OCI-LY3 (cell line): Measurements from ENCODE around the gene LRRC37B.
"Not testable (repeated sequence)": the region's sequence is repeated elsewhere in the genome, so short reads cannot be mapped to it uniquely, and the experiment has no call there.

ENCODE experiments used
- H2AFZ ChIP-seq: fragments of 200-600, 300-600 bp; shearing (Covaris generic); 2 replicates; pipeline ENCODE4 v1.6.0; 2014; ENCODE audit warnings: antibody characterized with exemption, low read depth, low read length
- H3K27ac ChIP-seq: fragments of 200-600, 300-600 bp; sonication (generic); 2 replicates; pipeline ENCODE4 v1.5.1; 2014; ENCODE audit warnings: mild to moderate bottlenecking, low read length, moderate library complexity, mixed read lengths
- H3K27me3 ChIP-seq: fragments of 200-600, 300-600 bp; sonication (generic); 2 replicates; pipeline ENCODE4 v1.6.1; 2014; ENCODE audit warnings: low read depth, low read length, mixed read lengths
- H3K36me3 ChIP-seq: fragments of 200-600, 300-600 bp; sonication (generic); replicated peaks from 2 replicates; pipeline ENCODE3; 2014; ENCODE audit warnings: low read depth, low read length, mixed read lengths
- H3K4me1 ChIP-seq: fragments of 300-600, 200-600 bp; sonication (generic); 2 replicates; pipeline ENCODE4 v1.6.1; 2014; ENCODE audit warnings: low read length, mixed read lengths
- H3K4me2 ChIP-seq: fragments of 200-600, 300-600 bp; sonication (generic); 2 replicates; pipeline ENCODE4 v1.6.1; 2014; ENCODE audit warnings: low read length, mixed read lengths
- H3K4me3 ChIP-seq: fragments of 300-600, 200-600 bp; sonication (generic); 2 replicates; pipeline ENCODE4 v1.5.1; 2014; ENCODE audit warnings: antibody characterized with exemption, mild to moderate bottlenecking, low read length, moderate library complexity
- H3K79me2 ChIP-seq: fragments of 300-600, 200-600 bp; shearing (Covaris generic); 2 replicates; pipeline ENCODE4 v1.6.1; 2014; ENCODE audit warnings: mild to moderate bottlenecking, low read length, mixed read lengths
- H3K9ac ChIP-seq: fragments of 300-600, 200-600 bp; shearing (Covaris generic); 2 replicates; pipeline ENCODE4 v1.6.0; 2014; ENCODE audit warnings: mild to moderate bottlenecking, low read length, moderate library complexity
- H3K9me3 ChIP-seq: fragments of 200-600, 300-600 bp; shearing (Covaris generic); 2 replicates; pipeline ENCODE4 v1.6.1; 2014; ENCODE audit warnings: low read length, mixed read lengths; ENCODE audit not compliant: insufficient read depth
- H4K20me1 ChIP-seq: fragments of 200-600, 300-600 bp; sonication (generic); 2 replicates; pipeline ENCODE4 v1.6.1; 2016; ENCODE audit warnings: low read length, mixed read lengths; ENCODE audit not compliant: insufficient read depth

LRRC37B gene

DNA sequence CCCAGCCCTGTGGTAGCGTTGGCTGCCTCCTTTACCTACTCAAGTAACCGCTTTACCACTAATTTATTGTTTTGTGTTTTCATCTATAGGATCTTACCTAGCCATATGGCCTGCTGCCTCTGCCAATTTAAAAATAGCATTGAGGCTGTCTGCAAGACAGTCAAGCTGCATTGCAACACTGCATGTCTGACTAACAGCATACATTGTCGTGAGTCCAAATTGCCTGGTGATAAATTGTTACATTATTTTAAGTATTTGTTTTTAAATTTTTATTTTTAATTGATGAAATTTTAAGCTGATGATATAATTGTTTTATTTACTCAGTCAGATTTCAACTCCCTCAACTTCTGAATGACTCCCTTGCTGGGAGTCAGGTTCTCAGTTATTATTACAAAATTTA is 38.4 kb downstream of the LRRC37B start:
- not testable (repeated sequence) for H2AFZ ChIP-seq, H3K36me3 ChIP-seq

GRCh38 chr17:32047663-32048062 is 40.5 kb downstream of the LRRC37B start:
- H3K27ac ChIP-seq, H3K36me3 ChIP-seq, H4K20me1 ChIP-seq, H3K4me3 ChIP-seq, H3K4me2 ChIP-seq, H3K4me1 ChIP-seq, H3K9me3 ChIP-seq, H2AFZ ChIP-seq, H3K9ac ChIP-seq, H3K27me3 ChIP-seq, H3K79me2 ChIP-seq: not testable (repeated sequence)

More for the DNA sequence above, 38.4 kb downstream of the LRRC37B start:
- H3K9me3 ChIP-seq, H3K4me2 ChIP-seq, H3K27me3 ChIP-seq, H3K4me3 ChIP-seq, H4K20me1 ChIP-seq, H3K79me2 ChIP-seq, H3K27ac ChIP-seq, H3K4me1 ChIP-seq, H3K9ac ChIP-seq: not testable (repeated sequence)

GRCh38 chr17:32054985-32055384 is 47.8 kb downstream of the LRRC37B start:
- not testable (repeated sequence) for H3K9ac ChIP-seq, H3K4me2 ChIP-seq, H3K36me3 ChIP-seq, H3K4me3 ChIP-seq, H2AFZ ChIP-seq, H3K9me3 ChIP-seq, H3K27ac ChIP-seq, H3K79me2 ChIP-seq, H3K4me1 ChIP-seq, H3K27me3 ChIP-seq, H4K20me1 ChIP-seq

- H3K9me3 ChIP-seq, H3K79me2 ChIP-seq: not testable (repeated sequence)
Measured at GRCh38 chr17:32055425-32055824, 48.2 kb downstream of the LRRC37B start.

DNA sequence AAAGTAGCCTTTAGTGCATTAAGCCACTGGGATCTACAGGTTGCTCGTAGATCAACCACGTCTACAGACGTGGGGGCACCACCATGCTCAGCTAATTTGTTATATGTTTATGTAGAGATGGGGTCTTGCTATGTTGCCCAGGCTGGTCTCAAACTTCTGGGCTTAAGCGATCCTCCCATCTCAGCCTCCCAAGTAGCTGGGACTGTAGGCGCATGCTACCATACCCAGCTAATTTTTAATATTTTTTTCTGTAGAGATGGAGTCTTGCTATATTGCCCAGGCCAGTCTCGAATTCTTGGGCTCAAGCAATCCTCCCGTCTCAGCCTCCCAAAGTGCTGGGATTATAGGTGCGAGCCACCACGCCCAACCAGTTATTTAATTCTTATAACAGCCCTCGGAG is 49.3 kb downstream of the LRRC37B start:
- H3K4me1 ChIP-seq, H3K27ac ChIP-seq, H3K36me3 ChIP-seq, H2AFZ ChIP-seq, H4K20me1 ChIP-seq, H3K27me3 ChIP-seq, H3K9me3 ChIP-seq, H3K79me2 ChIP-seq, H3K4me2 ChIP-seq, H3K9ac ChIP-seq, H3K4me3 ChIP-seq: not testable (repeated sequence)

More at GRCh38 chr17:32055425-32055824, 48.2 kb downstream of the LRRC37B start:
- H2AFZ ChIP-seq, H3K36me3 ChIP-seq, H3K4me1 ChIP-seq, H3K4me3 ChIP-seq, H4K20me1 ChIP-seq, H3K27ac ChIP-seq, H3K27me3 ChIP-seq, H3K4me2 ChIP-seq, H3K9ac ChIP-seq: not testable (repeated sequence)

- H3K36me3 ChIP-seq, H3K4me2 ChIP-seq, H3K27me3 ChIP-seq, H3K4me1 ChIP-seq, H3K9me3 ChIP-seq, H3K27ac ChIP-seq, H2AFZ ChIP-seq, H3K4me3 ChIP-seq, H3K9ac ChIP-seq, H4K20me1 ChIP-seq, H3K79me2 ChIP-seq: not testable (repeated sequence)
Measured at GRCh38 chr17:32057460-32058105, 50.4 kb downstream of the LRRC37B start.

- not testable (repeated sequence) for H3K27ac ChIP-seq, H3K9ac ChIP-seq, H3K4me3 ChIP-seq, H3K9me3 ChIP-seq, H3K4me2 ChIP-seq, H3K4me1 ChIP-seq, H4K20me1 ChIP-seq, H2AFZ ChIP-seq, H3K36me3 ChIP-seq, H3K79me2 ChIP-seq, H3K27me3 ChIP-seq
Measured at GRCh38 chr17:32060695-32061094, 53.5 kb downstream of the LRRC37B start.

DNA sequence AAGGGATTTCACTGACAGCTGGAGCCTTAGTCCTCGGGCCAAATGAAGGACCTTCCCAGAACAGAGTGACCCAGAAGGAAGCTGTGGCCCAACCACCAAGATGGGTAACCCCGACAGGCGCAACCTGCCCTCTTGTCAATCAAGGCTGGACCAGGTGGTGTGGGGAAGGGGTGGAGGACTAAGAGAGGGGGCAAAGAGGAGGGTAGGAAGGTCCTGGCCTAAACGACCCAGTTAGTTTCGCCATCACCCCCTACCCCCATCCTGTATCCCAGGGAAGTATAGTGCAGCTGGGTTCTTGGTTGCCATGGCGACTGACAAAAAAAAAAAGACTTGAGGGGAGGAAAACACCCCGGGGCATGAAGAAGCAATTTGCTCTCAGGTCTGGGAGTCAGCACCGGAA is 54.7 kb downstream of the LRRC37B start:
- not testable (repeated sequence) for H3K4me3 ChIP-seq, H3K4me1 ChIP-seq, H3K9ac ChIP-seq, H3K27ac ChIP-seq, H3K79me2 ChIP-seq, H3K36me3 ChIP-seq, H2AFZ ChIP-seq, H3K27me3 ChIP-seq, H4K20me1 ChIP-seq, H3K4me2 ChIP-seq, H3K9me3 ChIP-seq

DNA sequence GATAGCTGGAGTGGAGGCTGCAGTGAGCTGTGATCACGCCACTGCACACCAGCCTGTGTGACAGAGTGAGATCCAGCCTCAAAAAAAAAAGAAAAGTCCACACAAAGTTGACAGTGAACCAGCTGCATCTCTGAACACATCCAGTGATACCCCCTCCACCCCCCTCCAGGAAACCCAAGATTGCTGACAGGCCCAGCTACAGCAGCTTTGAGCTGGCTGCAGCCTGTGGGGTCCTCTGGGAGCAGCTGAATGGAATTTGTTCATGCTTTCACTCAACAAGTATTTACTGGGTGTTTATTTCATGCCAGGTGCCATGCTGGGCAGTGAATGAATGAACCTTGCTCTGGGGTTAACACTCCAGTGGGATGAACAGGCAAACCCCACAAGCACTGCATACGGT is 56.9 kb downstream of the LRRC37B start:
- H3K9me3 ChIP-seq, H3K4me2 ChIP-seq, H3K9ac ChIP-seq, H3K36me3 ChIP-seq, H4K20me1 ChIP-seq, H2AFZ ChIP-seq, H3K4me1 ChIP-seq, H3K27me3 ChIP-seq, H3K4me3 ChIP-seq, H3K27ac ChIP-seq, H3K79me2 ChIP-seq: not testable (repeated sequence)

DNA sequence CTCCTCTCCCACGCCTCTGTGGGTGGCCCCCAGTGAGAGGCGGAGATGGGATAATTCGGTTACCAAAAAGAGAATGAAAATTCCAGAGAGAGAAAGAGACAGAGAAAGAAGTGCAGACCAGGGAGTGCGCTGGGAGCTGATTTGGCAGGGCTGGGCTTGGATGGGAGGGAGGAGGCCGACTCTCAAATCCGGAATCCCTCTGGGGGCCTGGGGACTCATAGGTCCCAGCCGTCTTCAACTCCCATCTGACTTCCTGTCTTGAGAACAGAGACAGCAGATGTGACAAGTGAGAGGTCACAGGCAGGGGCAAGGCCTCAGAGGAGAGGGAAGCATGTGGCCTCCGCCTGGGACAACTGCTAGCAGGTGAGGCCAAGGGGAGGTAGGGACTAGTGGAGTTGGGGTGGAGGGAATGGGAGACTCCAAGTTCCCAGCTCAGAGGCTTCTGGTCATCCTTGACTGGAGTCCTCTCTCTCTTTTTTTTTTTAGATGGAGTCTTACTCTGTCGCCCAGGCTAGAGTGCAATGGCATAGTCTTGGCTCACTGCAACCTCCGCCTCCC is 59.0 kb downstream of the LRRC37B start:
- H3K4me3 ChIP-seq, H3K27me3 ChIP-seq, H3K79me2 ChIP-seq, H3K27ac ChIP-seq, H3K9ac ChIP-seq, H2AFZ ChIP-seq, H3K36me3 ChIP-seq, H3K9me3 ChIP-seq, H3K4me2 ChIP-seq, H4K20me1 ChIP-seq, H3K4me1 ChIP-seq: not testable (repeated sequence)
